ENCODE measurements around the gene SLAMF6.
"Not testable (repeated sequence)": the region's sequence is repeated elsewhere in the genome, so short reads cannot be mapped to it uniquely, and the experiment has no call there.

SLAMF6 gene

GRCh38 chr1:160522622-160523345, at the start of gene SLAMF6:
SLAMF6 (minus strand) TSS chr1:160523255; CDS start chr1:160523192, 63 bp downstream.
- DNase-seq (ENCODE audit: low read depth): no peak

DNA sequence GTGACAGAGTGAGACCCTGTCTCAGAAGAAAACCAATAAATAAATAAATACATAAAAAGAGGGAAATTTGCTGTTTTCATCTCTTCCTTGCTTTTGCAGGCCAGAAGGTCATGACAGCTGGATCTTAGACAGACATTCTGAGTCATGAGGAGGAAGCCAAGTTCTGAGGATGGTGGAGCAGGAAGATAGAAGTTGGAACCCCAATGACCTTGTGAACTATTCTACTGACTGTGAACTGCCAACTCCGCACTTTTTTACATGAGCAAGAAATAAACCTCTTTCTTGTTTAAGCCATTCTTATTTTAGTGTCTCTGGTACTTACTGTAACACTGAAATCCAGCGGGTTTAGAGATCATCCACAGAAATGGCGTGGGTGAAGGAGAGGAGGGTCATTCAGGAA, 47.8 kb upstream of the SLAMF6 start:
- no peak for DNase-seq (ENCODE audit: low read depth)

DNA sequence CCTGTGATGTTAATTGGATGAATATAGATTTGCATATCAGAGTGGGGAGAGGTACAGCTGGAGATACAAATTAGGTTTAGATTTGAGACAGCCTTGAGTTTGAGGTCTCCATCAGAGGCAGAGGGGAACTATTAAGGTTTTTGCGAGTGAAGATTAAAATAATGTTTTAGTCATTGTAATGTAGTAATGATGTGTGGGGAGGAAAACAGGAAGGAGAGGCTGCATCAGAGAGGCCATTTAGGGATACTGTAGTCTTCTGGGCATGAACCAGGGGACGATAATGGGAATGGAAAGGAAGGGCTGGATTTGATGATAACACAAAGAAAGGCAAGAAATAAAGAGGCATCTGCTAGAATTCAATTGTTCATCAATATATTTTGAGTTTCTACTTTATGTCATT, 46.8 kb upstream of the SLAMF6 start:
- no peak for DNase-seq (ENCODE audit: low read depth)

DNA sequence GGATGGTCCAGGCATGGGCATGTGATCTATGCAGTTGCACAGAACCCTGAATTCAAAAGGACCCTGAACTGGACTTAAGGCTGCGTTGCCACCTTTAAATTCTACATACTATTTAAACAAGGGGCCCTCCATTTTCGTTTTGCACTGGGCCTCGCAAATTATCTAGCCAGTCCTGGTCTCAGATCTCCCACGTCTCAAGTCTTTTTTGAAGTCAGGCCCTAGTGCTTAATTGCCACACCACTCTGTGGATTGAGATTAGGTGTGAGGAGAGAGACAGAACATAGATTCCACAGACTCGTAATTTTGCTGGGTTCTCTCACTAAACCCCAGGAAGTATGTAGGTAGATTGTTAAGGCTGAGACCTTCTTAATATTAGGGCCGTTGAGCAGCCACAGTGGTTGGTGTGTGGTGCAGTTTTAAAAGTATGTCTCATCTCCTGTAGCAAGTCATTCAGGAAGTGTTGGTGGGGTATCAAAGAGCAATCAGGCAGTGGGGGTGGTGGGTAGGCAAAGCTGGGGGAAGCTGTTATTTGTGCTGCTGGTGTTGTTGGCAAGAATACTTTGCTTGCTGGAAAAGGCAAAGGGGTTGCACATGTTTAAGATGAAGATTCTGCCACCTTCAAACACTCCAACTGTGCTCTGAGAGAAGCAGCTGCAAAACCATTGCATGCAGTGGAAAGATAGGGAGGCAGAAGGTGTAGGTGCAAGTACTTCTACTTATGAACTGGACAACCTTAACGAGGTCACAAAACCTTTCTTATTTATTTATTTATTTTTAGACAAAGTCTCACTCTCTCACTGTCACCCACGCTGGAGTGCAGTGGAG, 45.0 kb upstream of the SLAMF6 start:
- DNase-seq (ENCODE audit: low read depth): peak; percentile 51

- no peak for DNase-seq (ENCODE audit: low read depth)
These were observed 44.3 kb upstream of the SLAMF6 start for GRCh38 chr1:160567341-160567740.

DNA sequence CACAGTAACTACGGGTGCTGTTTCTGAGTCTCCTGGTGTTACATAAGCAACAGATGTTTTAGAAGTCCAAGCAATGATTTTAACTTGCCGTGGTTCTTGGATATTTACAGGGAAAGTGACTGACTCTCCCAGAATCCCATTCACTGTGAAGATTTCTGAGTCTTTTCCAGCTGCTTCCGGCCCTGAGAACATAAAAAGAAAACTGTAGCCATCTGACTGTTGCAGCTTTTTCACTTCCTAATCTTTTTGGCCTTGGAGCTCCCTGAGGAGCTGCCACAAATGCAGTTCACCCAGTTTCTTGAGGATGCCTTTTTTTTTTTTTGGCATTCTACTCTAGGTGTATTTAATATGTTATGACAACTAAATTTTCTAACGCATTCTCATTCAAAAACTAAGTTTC, 42.5 kb upstream of the SLAMF6 start:
- DNase-seq (ENCODE audit: low read depth): no peak

GRCh38 chr1:160563230-160563629, 40.2 kb upstream of the SLAMF6 start:
- not testable (repeated sequence) for DNase-seq (ENCODE audit: low read depth)

DNA sequence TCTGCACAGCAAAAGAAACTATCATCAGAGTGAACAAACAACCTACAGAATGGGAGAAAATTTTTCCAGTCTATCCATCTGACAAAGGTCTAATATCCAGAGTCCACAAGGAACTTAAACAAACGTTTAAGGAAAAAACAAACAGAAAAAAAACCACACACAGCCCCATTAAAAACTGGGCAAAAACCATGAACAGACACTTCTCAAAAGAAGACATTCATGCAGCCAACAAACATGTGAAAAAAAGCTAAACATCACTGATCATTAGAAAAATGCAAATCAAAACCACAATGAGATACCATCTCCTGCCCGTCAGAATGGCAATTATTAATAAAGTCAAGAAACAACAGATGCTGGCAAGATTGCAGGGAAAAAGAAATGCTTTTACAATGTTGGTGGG, 39.7 kb upstream of the SLAMF6 start:
- DNase-seq (ENCODE audit: low read depth): not testable (repeated sequence)

GRCh38 chr1:160560806-160561205, 37.8 kb upstream of the SLAMF6 start:
- DNase-seq (ENCODE audit: low read depth): no peak

GRCh38 chr1:160560045-160560705, 37.1 kb upstream of the SLAMF6 start:
- no peak for DNase-seq (ENCODE audit: low read depth)

DNA sequence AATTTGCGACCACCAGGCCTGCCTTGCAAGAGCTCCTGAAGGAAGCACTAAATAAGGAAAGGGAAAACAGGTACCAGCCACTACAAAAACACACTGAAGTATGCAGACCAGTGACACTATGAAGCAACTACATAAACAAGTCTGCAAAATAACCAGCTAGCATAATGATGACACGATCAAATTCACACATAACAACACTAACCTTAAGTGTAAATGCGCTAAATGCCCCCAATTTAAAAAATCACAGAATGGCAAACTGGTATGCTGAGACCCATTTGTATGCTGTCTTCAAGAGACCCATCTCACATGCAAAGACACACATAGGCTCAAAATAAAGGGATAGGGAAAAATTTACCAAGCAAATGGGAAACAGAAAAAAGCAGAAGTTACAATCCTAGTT, 36.4 kb upstream of the SLAMF6 start:
- DNase-seq (ENCODE audit: low read depth): not testable (repeated sequence)

DNA sequence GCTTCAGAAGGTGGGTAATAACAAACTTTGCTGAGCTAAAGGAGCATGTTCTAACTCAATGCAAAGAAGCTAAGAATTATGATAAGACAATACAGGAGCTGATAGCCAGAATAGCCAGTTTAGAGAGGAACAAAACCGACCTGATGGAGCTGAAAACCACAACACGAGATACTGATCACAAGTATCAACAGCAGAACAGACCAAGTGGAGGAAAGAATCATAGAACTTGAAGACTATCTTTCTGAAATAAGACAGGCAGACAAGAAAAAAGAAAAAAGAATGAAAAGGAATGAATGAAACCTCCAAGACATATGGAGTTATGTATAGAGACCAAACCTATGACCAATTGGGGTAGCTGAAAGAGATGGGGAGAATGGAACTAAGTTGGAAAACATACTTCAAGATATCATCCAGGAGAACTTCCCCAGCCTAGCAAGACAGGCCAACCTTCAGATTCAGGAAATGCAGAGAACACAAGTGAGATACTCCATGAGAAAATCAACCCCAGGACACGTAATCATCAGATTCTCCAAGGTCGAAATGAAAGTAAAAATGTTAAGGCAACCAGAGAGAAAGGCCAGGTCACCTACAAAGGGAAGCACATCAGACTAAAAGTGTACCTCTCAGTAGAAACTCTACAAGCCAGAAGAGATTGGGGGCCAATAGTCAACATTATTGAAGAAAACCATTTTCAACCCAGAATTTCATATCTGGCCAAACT, 35.8 kb upstream of the SLAMF6 start:
- DNase-seq (ENCODE audit: low read depth): no peak

DNA sequence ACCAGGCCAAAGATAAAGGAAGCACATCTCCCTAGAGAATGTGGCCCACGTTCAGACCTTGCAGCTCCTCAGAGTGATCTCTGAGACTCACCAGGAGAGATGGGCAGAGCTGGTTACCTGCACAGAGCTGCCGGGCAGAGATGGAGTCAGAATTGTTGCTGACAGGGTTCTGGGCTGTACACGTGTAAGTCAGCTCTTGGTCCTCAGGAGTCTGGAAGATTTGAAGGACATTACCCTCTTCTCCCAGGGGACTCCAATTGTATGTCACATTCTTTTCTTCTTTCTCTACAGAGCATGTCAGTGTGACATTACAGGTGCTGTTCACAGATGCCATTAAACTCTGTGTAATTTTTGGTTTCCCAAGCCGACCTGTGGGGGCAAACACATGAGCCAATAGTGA, 30.7 kb upstream of the SLAMF6 start:
- no peak for DNase-seq (ENCODE audit: low read depth)

DNA sequence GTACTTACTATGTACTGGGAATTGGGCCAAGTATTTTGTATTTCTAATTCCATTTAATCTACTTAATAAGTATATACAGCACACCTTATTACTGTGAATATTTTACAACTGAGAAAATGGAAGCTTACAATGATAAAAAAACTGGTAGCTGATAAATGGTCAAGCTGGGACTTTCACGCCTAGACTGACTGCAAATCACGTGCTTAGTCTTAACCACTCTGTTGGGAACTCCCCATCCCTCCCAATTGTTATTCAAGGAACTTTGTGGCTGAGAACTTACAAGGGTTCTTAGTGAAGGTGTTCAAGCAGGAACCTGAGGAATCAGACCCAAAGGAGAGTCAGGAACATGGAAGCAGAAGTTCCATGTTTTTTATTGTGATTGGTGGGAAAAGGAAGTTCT, 29.4 kb upstream of the SLAMF6 start:
- DNase-seq (ENCODE audit: low read depth): no peak

DNA sequence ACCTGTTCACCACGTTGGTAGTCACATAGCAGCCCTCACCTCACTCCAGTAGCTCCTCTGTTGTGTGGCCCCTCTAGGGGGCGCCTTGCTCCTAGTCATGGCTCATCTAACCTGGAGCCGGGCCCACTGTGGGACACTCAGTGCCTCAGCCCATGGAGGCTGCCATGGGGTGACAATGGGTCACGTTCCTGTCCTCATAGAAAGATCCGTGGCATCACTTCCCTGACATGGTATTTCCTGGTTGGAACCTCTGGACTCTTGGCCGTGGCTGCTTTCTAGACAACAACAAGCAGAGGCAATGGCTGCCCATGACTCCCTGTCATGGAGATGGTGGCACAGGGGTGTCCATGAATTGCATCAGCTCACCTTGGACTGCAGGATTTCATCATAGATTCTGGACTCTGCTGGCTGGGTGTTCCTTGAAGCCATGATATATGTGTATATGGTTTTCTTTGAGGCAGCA, 27.5 kb upstream of the SLAMF6 start:
- DNase-seq (ENCODE audit: low read depth): peak; percentile 49

DNA sequence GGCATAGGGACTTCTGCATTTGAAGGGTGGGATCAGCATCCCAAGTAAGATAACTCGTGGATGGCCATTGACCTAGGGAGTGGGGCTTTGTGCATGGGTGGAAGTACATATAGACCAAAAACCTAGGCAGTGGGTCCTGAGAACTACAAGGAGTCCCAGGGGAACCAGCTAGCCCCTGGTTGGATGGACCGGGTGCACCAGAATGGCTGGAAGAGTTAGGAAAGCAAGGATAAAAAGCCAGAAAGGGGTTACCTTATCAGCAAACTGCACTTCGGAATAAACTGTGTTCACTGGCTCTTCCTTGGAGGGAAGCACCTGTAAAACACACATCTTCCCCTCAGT, 26.6 kb upstream of the SLAMF6 start:
- no peak for DNase-seq (ENCODE audit: low read depth)

DNA sequence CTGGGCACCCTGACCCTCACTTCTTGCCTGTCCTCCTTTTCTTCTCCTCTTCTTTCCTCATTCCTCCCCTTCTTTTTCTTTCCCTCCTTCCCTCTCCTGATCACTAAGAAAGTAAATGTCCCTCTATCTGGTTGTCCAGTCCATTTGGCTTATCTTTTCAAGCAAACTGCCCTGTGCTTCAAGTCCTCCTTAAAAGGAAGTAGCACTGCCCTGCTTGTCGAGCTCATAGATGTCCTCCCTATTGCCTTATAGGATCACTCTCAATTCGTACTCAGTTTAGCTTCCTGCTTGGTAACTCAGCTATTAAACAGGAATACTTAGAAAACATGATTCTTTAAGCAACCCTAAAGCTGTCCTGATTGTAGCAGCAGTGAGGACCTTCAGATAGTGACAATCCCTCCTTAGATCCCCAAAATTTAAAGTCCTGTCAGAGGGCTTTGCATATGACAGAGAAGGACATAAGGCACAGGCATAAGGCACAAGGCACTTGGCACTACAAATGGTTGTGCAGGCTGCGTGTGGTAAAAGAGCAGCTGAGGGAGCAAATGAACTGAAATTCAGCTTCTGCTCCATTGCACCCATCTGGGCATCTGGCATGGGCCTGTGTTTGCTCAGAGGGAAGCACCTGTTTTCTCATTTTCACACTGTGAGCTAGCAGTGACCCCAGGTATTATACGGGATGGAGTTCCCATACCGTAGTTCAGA, 26.1 kb upstream of the SLAMF6 start:
- DNase-seq (ENCODE audit: low read depth): no peak

DNA sequence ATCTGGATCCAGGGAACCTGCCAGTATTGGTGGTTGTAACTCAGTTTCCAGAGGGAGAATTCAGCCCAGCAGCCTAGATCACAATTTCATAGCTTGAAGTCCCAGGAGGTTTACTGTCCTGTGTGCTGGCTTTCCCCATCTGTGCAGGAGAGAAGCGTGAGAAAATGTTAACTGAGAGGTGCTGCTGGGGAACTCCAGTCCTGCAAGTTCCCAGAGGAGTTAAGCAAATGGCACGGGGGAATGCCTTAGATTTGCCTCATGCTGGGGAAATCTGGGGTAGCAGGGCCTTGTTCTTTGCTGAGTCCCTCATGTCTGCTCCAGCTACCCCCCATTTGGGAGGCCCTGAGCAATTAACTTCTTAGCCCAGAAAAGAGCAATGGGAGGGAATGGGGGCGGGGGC, 25.1 kb upstream of the SLAMF6 start:
- no peak for DNase-seq (ENCODE audit: low read depth)

- no peak for DNase-seq (ENCODE audit: low read depth)
These were observed 24.4 kb upstream of the SLAMF6 start for GRCh38 chr1:160547422-160547821.

DNA sequence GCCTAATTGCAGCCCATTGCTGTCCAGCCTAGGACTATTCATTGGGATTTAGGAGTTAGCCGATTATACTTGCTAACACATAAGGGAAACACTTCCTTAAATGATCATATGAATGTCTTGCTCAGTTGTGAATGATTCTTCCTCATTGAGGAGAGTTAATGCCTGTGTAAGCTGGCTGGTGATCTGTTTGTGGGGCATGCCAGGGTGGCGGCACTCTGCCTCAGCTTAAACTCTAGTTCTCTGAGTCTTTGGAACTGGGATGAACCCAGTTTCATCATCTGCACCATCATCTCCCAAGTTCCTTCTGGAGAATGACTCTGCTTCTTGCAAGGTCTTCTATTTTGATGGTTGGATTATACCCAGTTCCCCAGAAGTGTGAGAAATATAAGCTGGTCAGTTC, 23.9 kb upstream of the SLAMF6 start:
- DNase-seq (ENCODE audit: low read depth): no peak

- DNase-seq (ENCODE audit: low read depth): no peak
These were observed 21.6 kb upstream of the SLAMF6 start for GRCh38 chr1:160544647-160545046.
